ENCODE measurements around the gene GMPR2. TPM values are rescaled to one million over a fixed set of nuclear protein-coding genes. Genes with fewer than 3 reads are reported as not detected.

Gene GMPR2
- total and polyA plus RNA-seq, 2 of the 13 experiments (the other 11 are each of a cell fraction or from before 2014, with no cell fraction given), result 210 to 273 TPM

DNA sequence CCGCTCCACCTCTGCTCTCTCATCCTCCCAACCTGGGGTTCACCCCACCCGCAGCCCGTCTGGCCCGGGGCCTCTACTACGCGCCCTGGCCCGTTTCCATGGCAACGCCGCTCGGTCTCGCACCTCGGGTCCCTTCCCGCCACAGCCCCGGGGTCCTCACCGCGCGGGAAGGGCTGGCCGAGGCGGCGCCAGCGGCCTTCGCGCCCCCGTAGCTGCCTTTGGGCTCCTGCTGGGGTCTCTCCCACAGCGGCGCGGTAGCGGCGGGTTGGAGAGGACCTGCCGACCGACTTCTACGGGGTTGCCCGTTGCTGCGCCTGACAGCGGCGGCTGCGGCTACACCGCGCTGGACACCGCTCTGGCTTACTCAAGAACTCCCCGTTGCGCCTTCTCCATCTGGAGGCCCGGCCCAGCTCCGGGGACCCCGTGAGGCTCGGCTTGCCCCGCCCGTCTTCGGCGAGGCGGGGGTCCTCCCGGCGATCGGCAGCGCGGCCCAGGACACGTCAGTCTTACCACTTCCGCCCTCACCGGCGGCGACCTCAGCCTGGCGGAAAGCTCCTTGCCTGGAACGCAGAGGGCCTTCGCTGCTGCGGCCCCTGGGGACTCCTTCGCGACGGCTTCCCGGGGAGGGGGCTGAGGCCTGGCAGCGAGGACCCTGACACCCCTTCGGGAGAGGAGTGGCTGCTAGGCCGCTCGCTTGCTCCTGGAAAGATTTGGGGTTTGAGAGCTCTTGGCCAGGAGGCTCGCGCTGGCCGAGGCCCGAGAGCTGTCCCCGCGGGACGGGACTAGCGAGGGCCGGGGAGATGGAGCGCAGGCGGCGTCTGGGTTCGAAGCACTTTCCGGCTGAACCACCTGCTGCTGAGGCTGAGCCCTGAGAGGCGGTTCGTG lies 37.3 kb upstream of the GMPR2 start, which contains the start of gene TM9SF1 (continued):
- TF ChIP-seq, protein P1, sequence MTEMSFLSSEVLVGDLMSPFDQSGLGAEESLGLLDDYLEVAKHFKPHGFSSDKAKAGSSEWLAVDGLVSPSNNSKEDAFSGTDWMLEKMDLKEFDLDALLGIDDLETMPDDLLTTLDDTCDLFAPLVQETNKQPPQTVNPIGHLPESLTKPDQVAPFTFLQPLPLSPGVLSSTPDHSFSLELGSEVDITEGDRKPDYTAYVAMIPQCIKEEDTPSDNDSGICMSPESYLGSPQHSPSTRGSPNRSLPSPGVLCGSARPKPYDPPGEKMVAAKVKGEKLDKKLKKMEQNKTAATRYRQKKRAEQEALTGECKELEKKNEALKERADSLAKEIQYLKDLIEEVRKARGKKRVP (CRISPR knock-in tag; IDR thresholded peaks at IDR 0.05), result no peak
- TF ChIP-seq, protein P2, sequence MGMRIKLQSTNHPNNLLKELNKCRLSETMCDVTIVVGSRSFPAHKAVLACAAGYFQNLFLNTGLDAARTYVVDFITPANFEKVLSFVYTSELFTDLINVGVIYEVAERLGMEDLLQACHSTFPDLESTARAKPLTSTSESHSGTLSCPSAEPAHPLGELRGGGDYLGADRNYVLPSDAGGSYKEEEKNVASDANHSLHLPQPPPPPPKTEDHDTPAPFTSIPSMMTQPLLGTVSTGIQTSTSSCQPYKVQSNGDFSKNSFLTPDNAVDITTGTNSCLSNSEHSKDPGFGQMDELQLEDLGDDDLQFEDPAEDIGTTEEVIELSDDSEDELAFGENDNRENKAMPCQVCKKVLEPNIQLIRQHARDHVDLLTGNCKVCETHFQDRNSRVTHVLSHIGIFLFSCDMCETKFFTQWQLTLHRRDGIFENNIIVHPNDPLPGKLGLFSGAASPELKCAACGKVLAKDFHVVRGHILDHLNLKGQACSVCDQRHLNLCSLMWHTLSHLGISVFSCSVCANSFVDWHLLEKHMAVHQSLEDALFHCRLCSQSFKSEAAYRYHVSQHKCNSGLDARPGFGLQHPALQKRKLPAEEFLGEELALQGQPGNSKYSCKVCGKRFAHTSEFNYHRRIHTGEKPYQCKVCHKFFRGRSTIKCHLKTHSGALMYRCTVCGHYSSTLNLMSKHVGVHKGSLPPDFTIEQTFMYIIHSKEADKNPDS (CRISPR knock-in tag; IDR thresholded peaks at IDR 0.05), result peak; percentile 29; the same call in 1 of the 2 replicates
- peak; percentile 97 for TF ChIP-seq CAMTA2 (CRISPR knock-in tag; IDR thresholded peaks at IDR 0.05; ENCODE audit: borderline replicate concordance)
- TF ChIP-seq, protein P3, sequence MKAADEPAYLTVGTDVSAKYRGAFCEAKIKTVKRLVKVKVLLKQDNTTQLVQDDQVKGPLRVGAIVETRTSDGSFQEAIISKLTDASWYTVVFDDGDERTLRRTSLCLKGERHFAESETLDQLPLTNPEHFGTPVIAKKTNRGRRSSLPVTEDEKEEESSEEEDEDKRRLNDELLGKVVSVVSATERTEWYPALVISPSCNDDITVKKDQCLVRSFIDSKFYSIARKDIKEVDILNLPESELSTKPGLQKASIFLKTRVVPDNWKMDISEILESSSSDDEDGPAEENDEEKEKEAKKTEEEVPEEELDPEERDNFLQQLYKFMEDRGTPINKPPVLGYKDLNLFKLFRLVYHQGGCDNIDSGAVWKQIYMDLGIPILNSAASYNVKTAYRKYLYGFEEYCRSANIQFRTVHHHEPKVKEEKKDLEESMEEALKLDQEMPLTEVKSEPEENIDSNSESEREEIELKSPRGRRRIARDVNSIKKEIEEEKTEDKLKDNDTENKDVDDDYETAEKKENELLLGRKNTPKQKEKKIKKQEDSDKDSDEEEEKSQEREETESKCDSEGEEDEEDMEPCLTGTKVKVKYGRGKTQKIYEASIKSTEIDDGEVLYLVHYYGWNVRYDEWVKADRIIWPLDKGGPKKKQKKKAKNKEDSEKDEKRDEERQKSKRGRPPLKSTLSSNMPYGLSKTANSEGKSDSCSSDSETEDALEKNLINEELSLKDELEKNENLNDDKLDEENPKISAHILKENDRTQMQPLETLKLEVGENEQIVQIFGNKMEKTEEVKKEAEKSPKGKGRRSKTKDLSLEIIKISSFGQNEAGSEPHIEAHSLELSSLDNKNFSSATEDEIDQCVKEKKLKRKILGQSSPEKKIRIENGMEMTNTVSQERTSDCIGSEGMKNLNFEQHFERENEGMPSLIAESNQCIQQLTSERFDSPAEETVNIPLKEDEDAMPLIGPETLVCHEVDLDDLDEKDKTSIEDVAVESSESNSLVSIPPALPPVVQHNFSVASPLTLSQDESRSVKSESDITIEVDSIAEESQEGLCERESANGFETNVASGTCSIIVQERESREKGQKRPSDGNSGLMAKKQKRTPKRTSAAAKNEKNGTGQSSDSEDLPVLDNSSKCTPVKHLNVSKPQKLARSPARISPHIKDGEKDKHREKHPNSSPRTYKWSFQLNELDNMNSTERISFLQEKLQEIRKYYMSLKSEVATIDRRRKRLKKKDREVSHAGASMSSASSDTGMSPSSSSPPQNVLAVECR (CRISPR knock-in tag; IDR thresholded peaks at IDR 0.05; ENCODE audit: borderline replicate concordance), result peak; percentile 100
- TF ChIP-seq CEBPG (CRISPR knock-in tag; IDR thresholded peaks at IDR 0.05), result no peak
- TF ChIP-seq ZMAT3 (CRISPR knock-in tag; conservative IDR thresholded peaks at IDR 0.05), result peak; percentile 100
- TF ChIP-seq, protein P4, sequence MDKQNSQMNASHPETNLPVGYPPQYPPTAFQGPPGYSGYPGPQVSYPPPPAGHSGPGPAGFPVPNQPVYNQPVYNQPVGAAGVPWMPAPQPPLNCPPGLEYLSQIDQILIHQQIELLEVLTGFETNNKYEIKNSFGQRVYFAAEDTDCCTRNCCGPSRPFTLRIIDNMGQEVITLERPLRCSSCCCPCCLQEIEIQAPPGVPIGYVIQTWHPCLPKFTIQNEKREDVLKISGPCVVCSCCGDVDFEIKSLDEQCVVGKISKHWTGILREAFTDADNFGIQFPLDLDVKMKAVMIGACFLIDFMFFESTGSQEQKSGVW (CRISPR knock-in tag; IDR thresholded peaks at IDR 0.05; ENCODE audit: borderline replicate concordance), result no peak
- TF ChIP-seq ZFYVE20 (CRISPR knock-in tag; IDR thresholded peaks at IDR 0.05; ENCODE audit: borderline replicate concordance, low read depth), result peak; percentile 91
- peak; percentile 100 for TF ChIP-seq ZNF747 (CRISPR knock-in tag; IDR thresholded peaks at IDR 0.05; ENCODE audit: borderline replicate concordance)
- TF ChIP-seq ZNF891 (CRISPR knock-in tag; IDR thresholded peaks at IDR 0.05), result peak; percentile 99
- TF ChIP-seq ZNF274 (CRISPR knock-in tag; IDR thresholded peaks at IDR 0.05), result peak; percentile 99
- peak; percentile 92; the same call in 1 of the 2 replicates for TF ChIP-seq RELA (CRISPR knock-in tag; IDR thresholded peaks at IDR 0.05)
- TF ChIP-seq, protein P5, sequence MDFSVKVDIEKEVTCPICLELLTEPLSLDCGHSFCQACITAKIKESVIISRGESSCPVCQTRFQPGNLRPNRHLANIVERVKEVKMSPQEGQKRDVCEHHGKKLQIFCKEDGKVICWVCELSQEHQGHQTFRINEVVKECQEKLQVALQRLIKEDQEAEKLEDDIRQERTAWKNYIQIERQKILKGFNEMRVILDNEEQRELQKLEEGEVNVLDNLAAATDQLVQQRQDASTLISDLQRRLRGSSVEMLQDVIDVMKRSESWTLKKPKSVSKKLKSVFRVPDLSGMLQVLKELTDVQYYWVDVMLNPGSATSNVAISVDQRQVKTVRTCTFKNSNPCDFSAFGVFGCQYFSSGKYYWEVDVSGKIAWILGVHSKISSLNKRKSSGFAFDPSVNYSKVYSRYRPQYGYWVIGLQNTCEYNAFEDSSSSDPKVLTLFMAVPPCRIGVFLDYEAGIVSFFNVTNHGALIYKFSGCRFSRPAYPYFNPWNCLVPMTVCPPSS (IDR thresholded peaks at IDR 0.05), result no peak
- peak; percentile 100 for TF ChIP-seq ZNF569 (CRISPR knock-in tag; IDR thresholded peaks at IDR 0.05; ENCODE audit: borderline replicate concordance)
- TF ChIP-seq ZZZ3 (CRISPR knock-in tag; IDR thresholded peaks at IDR 0.05; ENCODE audit: borderline replicate concordance), result peak; percentile 99
- peak; percentile 96 for TF ChIP-seq ZNF232 (CRISPR knock-in tag; IDR thresholded peaks at IDR 0.05; ENCODE audit: borderline replicate concordance)
- TF ChIP-seq ZNF260 (CRISPR knock-in tag; IDR thresholded peaks at IDR 0.05; ENCODE audit: borderline replicate concordance, low read depth), result peak; percentile 96
- TF ChIP-seq REL (CRISPR knock-in tag; conservative IDR thresholded peaks at IDR 0.05), result no peak
- TF ChIP-seq ZNF33A (CRISPR knock-in tag; IDR thresholded peaks at IDR 0.05; ENCODE audit: borderline replicate concordance), result no peak
